ENCODE data around the gene UPP2. TPM values are rescaled to one million over a fixed set of nuclear protein-coding genes. Genes with fewer than 3 reads are reported as not detected.

Gene UPP2
- total and polyA plus RNA-seq, 2 of the 13 experiments (the other 11 are each of a cell fraction or from before 2014, with no cell fraction given): 0.07 to 0.28 TPM

DNA sequence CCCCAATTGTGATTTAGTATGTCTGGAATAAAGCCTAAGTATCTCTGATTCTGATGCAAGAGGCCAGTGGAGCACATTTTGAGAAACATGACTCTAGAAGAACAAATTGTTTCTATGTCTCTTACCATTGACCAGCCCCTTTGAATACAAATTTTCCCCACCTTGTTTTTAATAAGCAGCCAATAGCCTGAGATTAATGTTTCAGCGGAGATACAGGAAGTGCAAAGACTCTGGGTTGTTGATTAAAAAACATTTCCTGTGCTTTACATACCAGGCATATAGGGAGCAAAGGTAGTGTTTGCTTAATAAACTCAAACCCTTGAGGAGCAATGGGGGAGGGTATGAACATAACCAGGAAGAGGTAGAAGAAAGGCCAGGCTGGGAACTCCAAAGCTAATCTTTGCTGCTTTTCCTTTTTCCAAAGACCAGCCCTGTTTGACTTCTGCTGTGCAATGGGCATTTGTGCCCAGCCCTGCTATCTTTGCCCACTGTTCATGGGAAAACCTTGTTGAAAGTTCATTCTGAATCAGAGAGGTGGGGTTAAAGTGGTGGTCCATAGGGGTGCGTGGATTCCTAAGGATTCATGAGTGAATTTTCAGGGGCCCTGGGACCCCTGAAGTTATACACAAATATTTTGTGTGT, 29.3 kb downstream of the UPP2 start (continued):
- TF ChIP-seq KLF9 (CRISPR knock-in tag; IDR thresholded peaks at IDR 0.05; ENCODE audit: low read depth) (no peak), ZNF431 (CRISPR knock-in tag; IDR thresholded peaks at IDR 0.05; ENCODE audit: borderline replicate concordance, low read depth) (peak; percentile 81; the same call in 1 of the 2 replicates), KDM5B (CRISPR knock-in tag; IDR thresholded peaks at IDR 0.05; ENCODE audit: borderline replicate concordance) (no peak), ZSCAN31 (CRISPR knock-in tag; IDR thresholded peaks at IDR 0.05; ENCODE audit: low read depth) (no peak), SOX13 (IDR thresholded peaks at IDR 0.05) (peak; percentile 80), SOX13 (CRISPR knock-in tag; conservative IDR thresholded peaks at IDR 0.05 in 1 of 2, IDR thresholded peaks at IDR 0.05 in 1 of 2) (peak in 1 of 2 experiments; percentile 90; a peak in 2 of 4 replicates)
- TF ChIP-seq, protein P1, sequence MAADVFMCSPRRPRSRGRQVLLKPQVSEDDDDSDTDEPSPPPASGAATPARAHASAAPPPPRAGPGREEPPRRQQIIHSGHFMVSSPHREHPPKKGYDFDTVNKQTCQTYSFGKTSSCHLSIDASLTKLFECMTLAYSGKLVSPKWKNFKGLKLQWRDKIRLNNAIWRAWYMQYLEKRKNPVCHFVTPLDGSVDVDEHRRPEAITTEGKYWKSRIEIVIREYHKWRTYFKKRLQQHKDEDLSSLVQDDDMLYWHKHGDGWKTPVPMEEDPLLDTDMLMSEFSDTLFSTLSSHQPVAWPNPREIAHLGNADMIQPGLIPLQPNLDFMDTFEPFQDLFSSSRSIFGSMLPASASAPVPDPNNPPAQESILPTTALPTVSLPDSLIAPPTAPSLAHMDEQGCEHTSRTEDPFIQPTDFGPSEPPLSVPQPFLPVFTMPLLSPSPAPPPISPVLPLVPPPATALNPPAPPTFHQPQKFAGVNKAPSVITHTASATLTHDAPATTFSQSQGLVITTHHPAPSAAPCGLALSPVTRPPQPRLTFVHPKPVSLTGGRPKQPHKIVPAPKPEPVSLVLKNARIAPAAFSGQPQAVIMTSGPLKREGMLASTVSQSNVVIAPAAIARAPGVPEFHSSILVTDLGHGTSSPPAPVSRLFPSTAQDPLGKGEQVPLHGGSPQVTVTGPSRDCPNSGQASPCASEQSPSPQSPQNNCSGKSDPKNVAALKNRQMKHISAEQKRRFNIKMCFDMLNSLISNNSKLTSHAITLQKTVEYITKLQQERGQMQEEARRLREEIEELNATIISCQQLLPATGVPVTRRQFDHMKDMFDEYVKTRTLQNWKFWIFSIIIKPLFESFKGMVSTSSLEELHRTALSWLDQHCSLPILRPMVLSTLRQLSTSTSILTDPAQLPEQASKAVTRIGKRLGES (CRISPR knock-in tag; IDR thresholded peaks at IDR 0.05; ENCODE audit: borderline replicate concordance): no peak
- TF ChIP-seq, protein P2, sequence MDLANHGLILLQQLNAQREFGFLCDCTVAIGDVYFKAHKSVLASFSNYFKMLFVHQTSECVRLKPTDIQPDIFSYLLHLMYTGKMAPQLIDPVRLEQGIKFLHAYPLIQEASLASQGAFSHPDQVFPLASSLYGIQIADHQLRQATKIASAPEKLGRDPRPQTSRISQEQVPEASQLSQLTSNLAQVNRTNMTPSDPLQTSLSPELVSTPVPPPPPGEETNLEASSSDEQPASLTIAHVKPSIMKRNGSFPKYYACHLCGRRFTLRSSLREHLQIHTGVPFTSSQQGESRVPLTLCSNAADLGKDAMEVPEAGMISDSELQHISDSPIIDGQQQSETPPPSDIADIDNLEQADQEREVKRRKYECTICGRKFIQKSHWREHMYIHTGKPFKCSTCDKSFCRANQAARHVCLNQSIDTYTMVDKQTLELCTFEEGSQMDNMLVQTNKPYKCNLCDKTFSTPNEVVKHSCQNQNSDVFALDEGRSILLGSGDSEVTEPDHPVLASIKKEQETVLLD (CRISPR knock-in tag; IDR thresholded peaks at IDR 0.05; ENCODE audit: low read depth): no peak
- TF ChIP-seq, protein P3, sequence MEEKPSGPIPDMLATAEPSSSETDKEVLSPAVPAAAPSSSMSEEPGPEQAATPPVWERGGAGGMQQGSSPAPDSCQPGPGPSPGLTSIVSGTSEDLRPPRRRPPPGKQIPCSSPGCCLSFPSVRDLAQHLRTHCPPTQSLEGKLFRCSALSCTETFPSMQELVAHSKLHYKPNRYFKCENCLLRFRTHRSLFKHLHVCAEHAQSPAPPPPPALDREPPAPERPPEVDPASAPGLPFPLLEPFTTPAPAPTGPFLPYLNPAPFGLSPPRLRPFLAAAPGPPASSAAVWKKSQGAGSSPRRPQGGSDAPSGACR (CRISPR knock-in tag; IDR thresholded peaks at IDR 0.05): peak; percentile 73
- TF ChIP-seq, protein P4, sequence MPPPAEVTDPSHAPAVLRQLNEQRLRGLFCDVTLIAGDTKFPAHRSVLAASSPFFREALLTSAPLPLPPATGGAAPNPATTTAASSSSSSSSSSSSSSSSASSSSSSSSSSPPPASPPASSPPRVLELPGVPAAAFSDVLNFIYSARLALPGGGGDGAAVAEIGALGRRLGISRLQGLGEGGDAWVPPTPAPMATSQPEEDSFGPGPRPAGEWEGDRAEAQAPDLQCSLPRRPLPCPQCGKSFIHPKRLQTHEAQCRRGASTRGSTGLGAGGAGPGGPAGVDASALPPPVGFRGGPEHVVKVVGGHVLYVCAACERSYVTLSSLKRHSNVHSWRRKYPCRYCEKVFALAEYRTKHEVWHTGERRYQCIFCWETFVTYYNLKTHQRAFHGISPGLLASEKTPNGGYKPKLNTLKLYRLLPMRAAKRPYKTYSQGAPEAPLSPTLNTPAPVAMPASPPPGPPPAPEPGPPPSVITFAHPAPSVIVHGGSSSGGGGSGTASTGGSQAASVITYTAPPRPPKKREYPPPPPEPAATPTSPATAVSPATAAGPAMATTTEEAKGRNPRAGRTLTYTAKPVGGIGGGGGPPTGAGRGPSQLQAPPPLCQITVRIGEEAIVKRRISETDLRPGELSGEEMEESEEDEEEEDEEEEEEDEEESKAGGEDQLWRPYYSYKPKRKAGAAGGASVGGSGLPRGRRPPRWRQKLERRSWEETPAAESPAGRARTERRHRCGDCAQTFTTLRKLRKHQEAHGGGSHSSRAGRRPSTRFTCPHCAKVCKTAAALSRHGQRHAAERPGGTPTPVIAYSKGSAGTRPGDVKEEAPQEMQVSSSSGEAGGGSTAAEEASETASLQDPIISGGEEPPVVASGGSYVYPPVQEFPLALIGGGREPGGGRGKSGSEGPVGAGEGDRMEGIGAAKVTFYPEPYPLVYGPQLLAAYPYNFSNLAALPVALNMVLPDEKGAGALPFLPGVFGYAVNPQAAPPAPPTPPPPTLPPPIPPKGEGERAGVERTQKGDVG (CRISPR knock-in tag; IDR thresholded peaks at IDR 0.05; ENCODE audit: borderline replicate concordance): no peak
